Fibroblast of villous mesenchyme (primary cell): ENCODE measurements around the gene PIK3R2. TPM values are rescaled to one million over a fixed set of nuclear protein-coding genes. Genes with fewer than 3 reads are reported as not detected.

Source experiments
- DNase-seq: peaks from one replicate; pipeline ENCODE4 v3.0.0-alpha.2; 2010; ENCODE audit warnings: low read depth
- H3K4me3 ChIP-seq: 2 replicates; pipeline ENCODE4 v1.5.1; 2011; ENCODE audit warnings: low read depth, mild to moderate bottlenecking, low read length
- CTCF ChIP-seq: IDR thresholded peaks from 2 replicates; pipeline ENCODE4 v1.5.1; 2012; ENCODE audit warnings: low read depth, mild to moderate bottlenecking, low read length; ENCODE audit not compliant: insufficient read depth
- total RNA-seq: library from RNA; depleted of rRNA; stranded (reverse); fragments of >200 nt; gene quantifications from 2 replicates; pipeline ENCODE4 v1.2.3, GENCODE V29; 2012

PIK3R2 gene
- total RNA-seq, 1 donor, result 30.7 TPM

GRCh38 chr19:18119013-18119716 lies 33.8 kb upstream of the PIK3R2 start:
- no peak for DNase-seq
- no peak for TF ChIP-seq CTCF
- H3K4me3 ChIP-seq, result no peak overlapping the region

- no peak for TF ChIP-seq CTCF
- no peak overlapping the region for H3K4me3 ChIP-seq
- no peak for DNase-seq
Observed at GRCh38 chr19:18119717-18120105, 33.3 kb upstream of the PIK3R2 start.

- no peak for DNase-seq
- TF ChIP-seq CTCF, result no peak
- no peak overlapping the region for H3K4me3 ChIP-seq
Observed at GRCh38 chr19:18120127-18120526, 32.8 kb upstream of the PIK3R2 start.

- no peak for TF ChIP-seq CTCF
- DNase-seq, result no peak
- H3K4me3 ChIP-seq, result no peak overlapping the region
Observed at GRCh38 chr19:18121166-18121565, 31.8 kb upstream of the PIK3R2 start.

- DNase-seq, result no peak
- H3K4me3 ChIP-seq, result no peak overlapping the region
- TF ChIP-seq CTCF, result no peak
Observed at GRCh38 chr19:18122424-18122823, 30.5 kb upstream of the PIK3R2 start.

GRCh38 chr19:18122860-18123795 lies 29.8 kb upstream of the PIK3R2 start:
- no peak overlapping the region for H3K4me3 ChIP-seq
- TF ChIP-seq CTCF, result no peak
- DNase-seq, result no peak
